Right ventricle myocardium superior (tissue), 1 donor: Measurements from ENCODE around the gene SERHL2. TPM values are rescaled to one million over a fixed set of nuclear protein-coding genes. Genes with fewer than 3 reads are reported as not detected.
"Not testable (repeated sequence)": the region's sequence is repeated elsewhere in the genome, so short reads cannot be mapped to it uniquely, and the experiment has no call there.

Experiments
- ATAC-seq: fragments of 200-7000 bp; cut with Tn5 transposase; one replicate; pipeline ENCODE4 v1.9.1; 2020; ENCODE audit warnings: mild to moderate bottlenecking; ENCODE audit not compliant: poor library complexity
- DNase-seq: peaks from one replicate; pipeline ENCODE4 v3.0.0-alpha.2; 2020
- intact Hi-C: fragments of 100-400 bp; cut with DNase I; formaldehyde crosslinking; loops from one replicate; pipeline ENCODE4 v1.11.2; 2022
- total RNA-seq: library from RNA; stranded (reverse); fragmentation: NEBNext Ultra II Directional; extraction: Animal tissue kit (Norgen Biotek cat#: 25700); gene quantifications from one replicate; pipeline ENCODE4 v1.2.1, GENCODE V29; 2021
- donor health status: DM: no; HTN: yes; CAD: no; lungs with severe emphysema.

The SERHL2 gene
- total RNA-seq, 1 donor from 2014 or later, result 2.4 TPM

DNA sequence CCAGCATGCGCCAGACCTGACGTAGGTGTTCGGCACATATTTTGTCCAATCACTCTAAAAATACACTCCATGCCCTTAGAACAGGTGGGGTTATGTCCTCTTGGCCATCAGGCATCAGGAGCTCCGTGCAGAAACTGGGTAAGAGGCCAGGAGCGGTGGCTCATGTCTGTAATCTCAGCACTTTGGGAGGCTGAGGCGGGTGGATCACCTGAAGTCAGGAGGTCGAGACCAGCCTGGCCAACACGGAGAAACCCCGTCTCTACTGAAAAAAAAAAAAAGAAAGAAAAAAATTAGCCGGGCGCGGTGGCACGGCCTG is 62.1 kb downstream of the SERHL2 start:
- ATAC-seq (peak; percentile 5), DNase-seq (peak; percentile 57)
- intact Hi-C loops, result not testable (repeated sequence)

DNA sequence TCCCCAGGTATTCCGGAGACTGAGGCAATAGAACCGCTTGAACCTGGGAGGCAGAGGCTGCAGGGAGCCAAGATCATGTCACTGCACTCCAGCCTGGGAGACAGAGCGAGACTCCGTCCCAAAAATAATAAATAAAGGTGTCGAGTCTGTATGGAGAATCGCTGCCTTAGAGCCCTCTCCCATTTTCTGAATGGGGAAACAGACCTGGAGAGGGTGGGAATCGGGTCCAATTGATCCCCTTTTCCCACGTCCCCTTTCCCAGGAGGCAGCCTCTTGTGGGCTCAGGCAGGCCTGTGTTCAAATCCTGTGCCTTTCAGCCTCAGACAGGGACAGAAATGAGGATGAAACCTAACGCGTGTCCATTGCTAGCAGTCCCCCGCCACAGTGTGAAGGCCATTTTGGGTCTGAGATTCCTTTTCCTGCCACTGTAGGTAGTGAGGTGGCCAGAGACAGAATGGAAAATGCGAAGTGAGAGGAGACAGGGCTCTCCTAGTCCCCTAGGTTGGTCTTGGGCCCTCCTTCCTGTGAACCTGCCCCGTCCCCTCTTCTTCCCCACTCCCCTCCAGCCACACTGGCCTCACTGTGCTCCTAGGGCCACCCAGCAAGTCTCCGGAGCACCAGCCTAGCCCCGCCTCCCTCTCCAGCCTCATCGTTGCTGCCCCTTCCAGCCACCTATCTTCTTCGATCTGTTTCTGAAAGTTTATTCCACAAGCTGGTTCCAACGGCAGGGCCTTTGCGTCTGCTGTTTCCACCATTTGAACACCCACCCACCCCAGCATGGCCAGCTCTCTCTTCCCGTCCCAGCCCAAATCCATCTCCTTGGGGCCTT is 63.6 kb downstream of the SERHL2 start:
- ATAC-seq, result no peak
- intact Hi-C loops, result no loop called here
- no peak for DNase-seq

DNA sequence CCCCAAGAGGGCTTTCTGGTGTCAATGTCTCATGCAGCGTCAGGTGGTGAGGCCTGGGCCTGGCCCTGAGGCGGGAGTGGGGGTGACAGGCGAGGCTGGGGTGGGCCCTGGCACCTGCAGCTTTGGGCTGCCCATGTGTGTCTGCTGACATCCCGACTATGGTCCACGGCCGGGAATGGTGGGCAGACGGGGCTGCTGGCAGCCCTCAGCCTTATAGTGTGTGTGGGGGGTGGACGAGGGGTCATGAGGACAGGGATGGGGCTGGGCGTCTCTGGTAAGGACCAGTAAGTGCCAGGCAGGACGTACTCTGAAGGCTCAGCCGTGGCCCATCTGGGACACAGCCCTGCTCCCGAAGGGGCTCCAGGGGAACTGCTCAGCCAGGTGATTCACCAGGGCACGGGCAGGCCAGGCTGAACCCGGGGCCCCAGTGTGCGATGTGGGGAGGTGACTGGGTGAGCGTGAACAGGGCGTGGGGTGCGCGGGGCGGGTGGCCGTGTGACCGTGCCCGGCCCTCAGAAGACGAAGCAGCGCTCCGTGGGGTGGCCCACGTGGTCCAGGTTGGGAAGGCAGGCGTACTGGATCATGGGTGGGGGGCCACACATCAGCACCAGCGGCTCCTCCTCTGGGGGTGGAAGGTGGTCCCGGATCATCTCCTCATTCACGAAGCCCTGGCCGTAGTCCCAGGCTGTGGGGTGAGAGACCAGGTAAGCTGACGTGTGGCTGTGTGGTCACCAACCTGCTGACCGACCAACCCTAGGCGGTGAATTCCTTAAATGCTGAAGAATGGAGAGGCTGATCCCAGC is 65.7 kb downstream of the SERHL2 start:
- no peak for DNase-seq
- intact Hi-C loops, result no loop called here
- no peak for ATAC-seq

DNA sequence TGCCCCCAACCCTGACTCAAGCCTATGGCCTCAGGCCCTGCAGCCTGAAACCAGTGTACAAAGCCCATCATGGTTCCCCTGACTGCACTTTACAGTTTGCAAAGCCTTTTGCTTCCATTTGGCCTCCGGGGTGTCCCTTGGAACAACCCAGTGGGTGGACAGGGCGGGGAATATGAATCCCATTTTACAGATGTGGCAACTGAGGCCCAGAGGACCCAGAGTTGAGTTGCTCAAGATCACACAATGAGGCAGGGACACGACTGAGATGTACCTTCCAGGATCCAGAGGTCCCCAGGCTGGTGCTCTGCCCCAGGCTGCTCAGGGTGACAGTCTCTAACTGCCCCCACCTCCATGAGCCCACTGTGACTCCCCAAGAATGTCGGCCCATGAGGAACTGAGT is 66.3 kb downstream of the SERHL2 start:
- DNase-seq (no peak), ATAC-seq (no peak)
- intact Hi-C loops, result no loop called here

DNA sequence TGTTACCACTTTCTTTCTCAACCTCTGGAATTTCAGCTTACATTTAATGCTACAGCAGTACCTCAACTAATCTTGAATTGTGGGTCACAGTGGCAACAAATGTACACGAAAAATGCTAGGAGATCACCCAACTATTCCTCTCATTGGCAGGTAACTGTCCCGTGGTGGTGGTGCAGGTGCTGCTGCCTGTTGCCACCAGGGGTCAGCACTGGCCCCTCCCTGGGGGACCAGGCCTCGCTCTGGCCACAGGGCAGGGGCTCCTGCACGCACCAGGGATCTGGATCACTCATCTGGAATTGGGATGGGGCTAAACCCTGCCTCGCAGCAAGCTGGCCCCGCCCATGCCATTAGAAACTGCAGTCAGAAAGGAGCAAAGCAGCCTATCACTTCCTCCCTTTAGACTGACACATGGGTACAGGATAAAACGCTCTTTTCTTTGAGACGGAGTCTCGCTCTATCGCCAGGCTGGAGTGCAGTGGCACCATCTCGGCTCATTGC is 67.8 kb downstream of the SERHL2 start:
- peak; percentile 82 for DNase-seq
- peak; percentile 74 for ATAC-seq
- intact Hi-C loops, result no loop called here

DNA sequence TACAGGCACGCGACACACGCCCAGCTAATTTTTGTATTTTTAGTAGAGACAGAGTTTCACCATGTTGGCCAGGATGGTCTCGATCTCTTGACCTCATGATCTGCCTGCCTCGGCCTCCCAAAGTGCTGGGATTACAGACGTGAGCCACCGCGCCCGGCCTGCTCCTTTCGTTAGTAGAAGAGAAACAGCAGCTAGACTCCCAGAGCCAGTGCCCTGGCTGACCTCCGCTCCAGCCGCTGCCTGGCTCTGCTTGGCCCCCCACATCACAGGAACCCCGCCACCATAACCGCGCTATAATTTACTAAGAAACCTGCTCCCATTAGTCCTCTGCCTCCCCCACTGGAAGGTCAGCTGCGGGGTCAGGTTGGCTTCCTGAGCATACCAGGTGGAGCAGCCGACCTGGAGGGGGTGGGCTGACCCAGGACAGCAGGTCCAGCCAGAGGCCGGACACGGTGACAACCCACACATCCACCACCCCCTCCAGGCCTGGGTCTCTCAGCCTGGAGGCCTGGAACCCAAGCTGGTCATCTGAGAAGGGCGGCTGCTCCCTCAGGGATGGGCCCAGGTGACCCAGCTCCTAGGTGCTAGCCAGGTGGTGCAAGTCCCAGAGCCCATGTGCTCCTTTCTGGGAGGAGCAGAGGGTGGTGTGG is 68.4 kb downstream of the SERHL2 start:
- intact Hi-C loops, result no loop called here

DNA sequence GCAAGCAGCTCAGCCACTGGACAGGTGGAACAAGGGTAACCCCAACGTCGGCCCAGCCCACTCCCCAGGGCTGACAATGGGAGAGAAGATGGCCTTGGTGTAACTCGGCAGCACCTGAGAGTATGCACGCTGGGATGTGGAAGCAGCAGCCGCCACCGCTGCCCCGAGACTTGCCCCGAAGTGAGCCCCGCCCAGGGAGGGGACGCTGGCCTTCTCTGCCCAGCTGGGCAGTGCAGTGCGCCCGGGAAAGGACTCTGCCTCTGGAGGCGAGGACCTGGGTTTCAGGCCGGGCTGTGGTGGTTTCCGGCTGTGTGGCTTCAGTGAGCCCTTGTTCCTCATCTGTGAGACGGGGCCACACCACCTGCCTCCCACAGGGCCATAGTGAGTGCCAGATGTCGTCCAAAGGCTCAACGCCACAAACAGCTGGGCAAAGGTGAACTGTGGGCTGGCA is 69.6 kb downstream of the SERHL2 start:
- DNase-seq, result no peak
- no peak for ATAC-seq
- intact Hi-C loops, result no loop called here

More for the DNA sequence above, 68.4 kb downstream of the SERHL2 start:
- ATAC-seq, result no peak
- no peak for DNase-seq

Other genes starting within 250 kb of the SERHL2 start
- gene NFAM1, start 121.6 kb upstream of the SERHL2 start, total RNA-seq, result 1.9 TPM
- gene RRP7A, start 34.2 kb upstream of the SERHL2 start, total RNA-seq, result 14.3 TPM
- gene POLDIP3, start 60.9 kb downstream of the SERHL2 start, total RNA-seq, result 32.1 TPM
- 0.38 TPM for gene ATP5MGL, start 86.6 kb downstream of the SERHL2 start, total RNA-seq
- 216 TPM for gene CYB5R3, start 95.4 kb downstream of the SERHL2 start, total RNA-seq
- 76.1 TPM for gene A4GALT, start 166.9 kb downstream of the SERHL2 start, total RNA-seq